ENCODE measurements around the gene LRBA.
"Not testable (repeated sequence)": the region's sequence is repeated elsewhere in the genome, so short reads cannot be mapped to it uniquely, and the experiment has no call there.

Gene LRBA

DNA sequence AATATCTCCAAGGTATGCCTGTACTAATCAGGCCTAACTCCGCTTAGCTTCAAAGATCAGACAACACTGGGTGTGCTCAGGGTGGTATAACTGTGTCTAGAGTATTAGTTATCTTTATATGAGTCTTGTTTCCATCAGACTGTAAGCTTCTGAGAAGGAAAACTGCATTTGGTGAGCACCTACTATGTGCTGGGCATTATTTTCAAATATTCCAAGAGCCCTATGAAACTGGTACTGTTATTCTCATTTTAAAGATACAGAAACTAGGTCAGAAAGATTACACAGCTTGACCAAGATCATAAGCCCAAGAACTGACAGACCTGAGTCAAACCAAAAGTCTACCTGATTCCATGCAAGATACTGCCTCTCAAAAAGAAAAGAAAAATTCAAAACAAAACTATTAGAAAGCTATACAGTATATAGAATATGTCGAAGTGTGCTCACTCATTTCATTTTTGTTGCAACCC is 44.4 kb downstream of the LRBA start:
- no peaks in the 10 kb centered on the region for H3K9me2 ChIP-seq (replicated peaks; ENCODE audit: insufficient read depth, low read length)
- H3K27me3 ChIP-seq (replicated peaks; ENCODE audit: insufficient read depth, low read length) = no peaks in the 10 kb centered on the region
- TF ChIP-seq, protein P1, sequence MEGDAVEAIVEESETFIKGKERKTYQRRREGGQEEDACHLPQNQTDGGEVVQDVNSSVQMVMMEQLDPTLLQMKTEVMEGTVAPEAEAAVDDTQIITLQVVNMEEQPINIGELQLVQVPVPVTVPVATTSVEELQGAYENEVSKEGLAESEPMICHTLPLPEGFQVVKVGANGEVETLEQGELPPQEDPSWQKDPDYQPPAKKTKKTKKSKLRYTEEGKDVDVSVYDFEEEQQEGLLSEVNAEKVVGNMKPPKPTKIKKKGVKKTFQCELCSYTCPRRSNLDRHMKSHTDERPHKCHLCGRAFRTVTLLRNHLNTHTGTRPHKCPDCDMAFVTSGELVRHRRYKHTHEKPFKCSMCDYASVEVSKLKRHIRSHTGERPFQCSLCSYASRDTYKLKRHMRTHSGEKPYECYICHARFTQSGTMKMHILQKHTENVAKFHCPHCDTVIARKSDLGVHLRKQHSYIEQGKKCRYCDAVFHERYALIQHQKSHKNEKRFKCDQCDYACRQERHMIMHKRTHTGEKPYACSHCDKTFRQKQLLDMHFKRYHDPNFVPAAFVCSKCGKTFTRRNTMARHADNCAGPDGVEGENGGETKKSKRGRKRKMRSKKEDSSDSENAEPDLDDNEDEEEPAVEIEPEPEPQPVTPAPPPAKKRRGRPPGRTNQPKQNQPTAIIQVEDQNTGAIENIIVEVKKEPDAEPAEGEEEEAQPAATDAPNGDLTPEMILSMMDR (IDR thresholded peaks at IDR 0.05; ENCODE audit: low read length) = no peak
- TF ChIP-seq EZH2 (optimal IDR thresholded peaks at IDR 0.05; ENCODE audit: low read depth, low read length) = no peak
- TF ChIP-seq EZH2phosphoT487 (IDR thresholded peaks at IDR 0.05; ENCODE audit: low read length) = no peak
- H3K4me2 ChIP-seq (ENCODE audit: low read depth, low read length) = no peak overlapping the region
- H3F3A ChIP-seq (ENCODE audit: insufficient read depth, low read length) = no peaks in the 10 kb centered on the region; the same call in 1 of the 2 replicates
- H3K36me3 ChIP-seq (replicated peaks; ENCODE audit: insufficient read depth, low read length) = no peaks in the 10 kb centered on the region
- no peak overlapping the region for H3K4me3 ChIP-seq (ENCODE audit: low read length)
- H3K27ac ChIP-seq (ENCODE audit: low read length) = no peak overlapping the region
- peaks cover 19% of the 10 kb centered on the region for H3K4me1 ChIP-seq (ENCODE audit: low read length)
- DNase-seq = no peak
- peaks cover 84% of the 10 kb centered on the region for H3K79me2 ChIP-seq (ENCODE audit: low read length)
- H3K9ac ChIP-seq (ENCODE audit: low read length) = no peak overlapping the region
- H2AFZ ChIP-seq (ENCODE audit: low read length) = no peak overlapping the region
- H3K9me3 ChIP-seq (replicated peaks; ENCODE audit: insufficient read depth, low read length) = no peaks in the 10 kb centered on the region
- peaks cover 7% of the 10 kb centered on the region; the same call in 1 of the 2 replicates for H4K20me1 ChIP-seq (ENCODE audit: insufficient read depth, low read length)

DNA sequence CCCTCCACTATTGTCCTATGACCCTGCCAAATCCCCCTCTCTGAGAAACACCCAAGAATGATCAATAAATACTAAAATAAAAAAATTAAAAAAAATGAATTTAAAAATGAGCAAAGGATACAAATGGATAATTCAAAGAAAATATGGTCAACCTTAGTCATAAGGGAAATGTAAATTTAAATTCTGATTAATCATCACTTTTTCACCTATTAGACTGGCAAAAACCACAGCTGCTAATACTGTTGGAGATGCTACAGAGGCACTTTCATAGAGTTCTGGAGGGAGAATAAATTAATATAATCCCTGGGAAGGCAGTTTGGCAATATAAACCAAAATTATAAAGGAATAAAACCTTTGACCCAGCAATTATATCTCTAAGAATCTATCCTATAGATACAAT is 50.3 kb downstream of the LRBA start:
- Histone ChIP-seq H4K20me1 (ENCODE audit: insufficient read depth, low read length) (no peaks in the 10 kb centered on the region; the same call in 1 of the 2 replicates), H3K4me3 (ENCODE audit: low read length) (no peak overlapping the region), H3K9me2 (replicated peaks; ENCODE audit: insufficient read depth, low read length) (no peaks in the 10 kb centered on the region), H3K9me3 (replicated peaks; ENCODE audit: insufficient read depth, low read length) (no peaks in the 10 kb centered on the region), H3K4me1 (ENCODE audit: low read length) (peaks cover 7% of the 10 kb centered on the region; the same call in 1 of the 2 replicates), H3K36me3 (replicated peaks; ENCODE audit: insufficient read depth, low read length) (no peaks in the 10 kb centered on the region), H3K79me2 (ENCODE audit: low read length) (peaks cover 50% of the 10 kb centered on the region), H3K27ac (ENCODE audit: low read length) (no peak overlapping the region), H3K9ac (ENCODE audit: low read length) (no peak overlapping the region), H3F3A (ENCODE audit: insufficient read depth, low read length) (0 out of 2 replicates have a peak, but pooled peaks cover 8% of the 10 kb centered on the region), H3K4me2 (ENCODE audit: low read depth, low read length) (no peak overlapping the region), H2AFZ (ENCODE audit: low read length) (no peak overlapping the region), H3K27me3 (replicated peaks; ENCODE audit: insufficient read depth, low read length) (no peaks in the 10 kb centered on the region)
- TF ChIP-seq EZH2 (optimal IDR thresholded peaks at IDR 0.05; ENCODE audit: low read depth, low read length) (no peak), EZH2phosphoT487 (IDR thresholded peaks at IDR 0.05; ENCODE audit: low read length) (no peak)
- TF ChIP-seq, protein P1 (IDR thresholded peaks at IDR 0.05; ENCODE audit: low read length) = no peak
- no peak for DNase-seq

DNA sequence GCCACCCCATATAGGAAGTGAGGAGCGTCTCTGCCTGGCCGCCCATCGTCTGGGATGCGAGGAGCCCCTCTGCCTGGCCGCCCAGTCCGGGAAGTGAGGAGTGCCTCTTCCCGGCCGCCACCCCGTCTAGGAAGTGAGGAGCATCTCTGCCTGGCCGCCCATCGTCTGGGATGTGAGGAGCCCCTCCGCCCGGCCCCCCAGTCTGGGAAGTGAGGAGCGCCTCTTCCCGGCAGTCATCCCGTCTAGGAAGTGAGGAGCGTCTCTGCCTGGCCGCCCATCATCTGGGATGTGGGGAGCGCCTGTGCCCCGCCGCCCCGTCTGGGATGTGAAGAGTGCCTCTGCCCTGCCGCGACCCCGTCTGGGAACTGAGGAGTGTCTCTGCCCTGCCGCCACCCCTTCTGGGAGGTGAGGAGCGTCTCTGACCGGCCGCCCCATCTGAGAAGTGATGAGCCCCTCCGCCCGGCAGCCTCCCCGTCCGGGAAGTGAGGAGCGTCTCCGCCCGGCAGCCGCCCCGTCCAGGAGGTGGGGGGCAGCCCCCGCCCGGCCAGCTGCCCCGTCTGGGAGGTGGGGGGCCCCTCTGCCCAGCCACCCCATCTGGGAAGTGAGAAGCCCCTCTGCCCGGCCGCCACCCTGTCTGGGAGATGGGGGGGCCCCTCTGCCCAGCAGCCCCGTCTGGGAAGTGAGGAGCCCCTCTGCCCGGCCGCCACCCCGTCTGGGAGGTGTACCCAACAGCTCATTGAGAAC is 51.3 kb downstream of the LRBA start:
- not testable (repeated sequence) for H3K9ac ChIP-seq (ENCODE audit: low read length); H3K4me2 ChIP-seq (ENCODE audit: low read depth, low read length); H3K27me3 ChIP-seq (replicated peaks; ENCODE audit: insufficient read depth, low read length); DNase-seq; H2AFZ ChIP-seq (ENCODE audit: low read length); H3K4me1 ChIP-seq (ENCODE audit: low read length); H3K36me3 ChIP-seq (replicated peaks; ENCODE audit: insufficient read depth, low read length); H4K20me1 ChIP-seq (ENCODE audit: insufficient read depth, low read length); H3K9me3 ChIP-seq (replicated peaks; ENCODE audit: insufficient read depth, low read length); H3K9me2 ChIP-seq (replicated peaks; ENCODE audit: insufficient read depth, low read length); H3K27ac ChIP-seq (ENCODE audit: low read length); H3K4me3 ChIP-seq (ENCODE audit: low read length); H3F3A ChIP-seq (ENCODE audit: insufficient read depth, low read length)
- H3K79me2 ChIP-seq (ENCODE audit: low read length) = peaks cover 48% of the 10 kb centered on the region

DNA sequence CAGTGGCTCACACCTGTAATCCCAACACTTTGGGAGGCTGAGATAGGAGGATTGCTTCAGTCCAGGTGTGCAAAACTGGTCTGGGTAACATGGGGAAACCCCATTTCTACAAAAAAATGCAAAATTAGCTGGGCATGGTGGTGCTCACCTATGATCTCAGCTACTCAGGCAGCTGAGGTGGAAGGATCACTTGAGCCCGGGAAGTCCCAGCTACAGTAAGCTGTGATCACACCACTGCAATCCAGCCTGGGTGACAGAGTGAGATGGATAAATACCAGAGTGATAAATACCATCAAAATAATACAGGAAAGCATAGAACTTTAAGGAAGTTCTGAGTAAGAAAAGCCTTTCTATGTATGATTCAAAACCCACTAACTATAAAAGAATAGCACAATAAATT is 52.8 kb downstream of the LRBA start:
- H2AFZ ChIP-seq (ENCODE audit: low read length) = no peak overlapping the region
- H3K27ac ChIP-seq (ENCODE audit: low read length) = peak overlapping the region; percentile 16; the same call in 1 of the 2 replicates
- no peaks in the 10 kb centered on the region for H3K9me3 ChIP-seq (replicated peaks; ENCODE audit: insufficient read depth, low read length)
- no peak for TF ChIP-seq EZH2phosphoT487 (IDR thresholded peaks at IDR 0.05; ENCODE audit: low read length)
- TF ChIP-seq, protein P1 (IDR thresholded peaks at IDR 0.05; ENCODE audit: low read length) = no peak
- TF ChIP-seq EZH2 (optimal IDR thresholded peaks at IDR 0.05; ENCODE audit: low read depth, low read length) = no peak
- no peaks in the 10 kb centered on the region for H3K9me2 ChIP-seq (replicated peaks; ENCODE audit: insufficient read depth, low read length)
- H3K4me3 ChIP-seq (ENCODE audit: low read length) = no peak overlapping the region
- DNase-seq = peak; percentile 74
- H3F3A ChIP-seq (ENCODE audit: insufficient read depth, low read length) = 0 out of 2 replicates have a peak, but pooled peaks cover 8% of the 10 kb centered on the region
- no peaks in the 10 kb centered on the region; the same call in 1 of the 2 replicates for H4K20me1 ChIP-seq (ENCODE audit: insufficient read depth, low read length)
- H3K36me3 ChIP-seq (replicated peaks; ENCODE audit: insufficient read depth, low read length) = no peaks in the 10 kb centered on the region
- no peak overlapping the region for H3K9ac ChIP-seq (ENCODE audit: low read length)
- H3K27me3 ChIP-seq (replicated peaks; ENCODE audit: insufficient read depth, low read length) = no peaks in the 10 kb centered on the region
- H3K79me2 ChIP-seq (ENCODE audit: low read length) = peaks cover 48% of the 10 kb centered on the region
- 0 out of 2 replicates have a peak overlapping the region, but pooled peaks have one; percentile 2 for H3K4me2 ChIP-seq (ENCODE audit: low read depth, low read length)
- H3K4me1 ChIP-seq (ENCODE audit: low read length) = peaks cover 7% of the 10 kb centered on the region; the same call in 1 of the 2 replicates

Measured in MM.1S (cell line).